B cell (primary cell): ENCODE results near the gene HIPK2.

Source experiments
- CTCF ChIP-seq: fragments of 200-600 bp; IDR thresholded peaks from one replicate; pipeline ENCODE4 v1.8.0; 2022; ENCODE audit warnings: antibody characterized with exemption, mild to moderate bottlenecking
- EZH2 ChIP-seq: IDR thresholded peaks from 2 replicates; pipeline ENCODE4 v1.6.1; 2012; ENCODE audit warnings: borderline replicate concordance, low read depth, mild to moderate bottlenecking, moderate library complexity, low read length; ENCODE audit not compliant: insufficient read depth, poor library complexity, severe bottlenecking

GRCh38 chr7:139642283-139642682 lies 135.5 kb downstream of the HIPK2 start:
- no peak for TF ChIP-seq CTCF
- TF ChIP-seq EZH2, result no peak
